GM23248 (cell line): ENCODE data around the gene EN1. TPM values are rescaled to one million over a fixed set of nuclear protein-coding genes. Genes with fewer than 3 reads are reported as not detected.

Source experiments
- DNase-seq: peaks from one replicate; pipeline ENCODE4 v3.0.0-alpha.2; 2015
- H2AFZ ChIP-seq: fragments of 200-600 bp; sonication (generic); 2 replicates; pipeline ENCODE4 v1.6.1; 2016; ENCODE audit warnings: antibody characterized with exemption
- H3F3A ChIP-seq: fragments of 200-600 bp; sonication (generic); 2 replicates; pipeline ENCODE4 v1.6.1; 2016; ENCODE audit warnings: mild to moderate bottlenecking, antibody characterized with exemption, mixed run types; ENCODE audit not compliant: insufficient read depth
- H3K27ac ChIP-seq: fragments of 200-600 bp; sonication (generic); 2 replicates; pipeline ENCODE4 v1.5.1; 2016; ENCODE audit warnings: mild to moderate bottlenecking
- H3K27me3 ChIP-seq: fragments of 200-600 bp; sonication (generic); replicated peaks from 2 replicates; pipeline ENCODE4 v1.6.1; 2016; ENCODE audit warnings: mild to moderate bottlenecking; ENCODE audit not compliant: insufficient read depth
- H3K36me3 ChIP-seq: fragments of 200-600 bp; sonication (generic); 2 replicates; pipeline ENCODE4 v1.6.1; 2016; ENCODE audit warnings: low read depth, mild to moderate bottlenecking
- H3K4me1 ChIP-seq: fragments of 200-600 bp; sonication (generic); 2 replicates; pipeline ENCODE4 v1.6.1; 2016; ENCODE audit warnings: mild to moderate bottlenecking; ENCODE audit not compliant: insufficient read depth
- H3K4me2 ChIP-seq: fragments of 200-600 bp; sonication (generic); one replicate; pipeline ENCODE4 v1.6.1; 2016; ENCODE audit warnings: mild to moderate bottlenecking; ENCODE audit not compliant: unreplicated experiment
- H3K4me3 ChIP-seq: fragments of 200-600 bp; sonication (generic); 2 replicates; pipeline ENCODE4 v1.5.1; 2016; ENCODE audit warnings: mild to moderate bottlenecking
- H3K79me2 ChIP-seq: fragments of 200-600 bp; sonication (generic); 2 replicates; pipeline ENCODE4 v1.6.1; 2016; ENCODE audit warnings: mild to moderate bottlenecking; ENCODE audit not compliant: insufficient read depth
- H3K9ac ChIP-seq: fragments of 200-600 bp; sonication (generic); 2 replicates; pipeline ENCODE4 v1.6.1; 2016; ENCODE audit warnings: mild to moderate bottlenecking
- H3K9me2 ChIP-seq: fragments of 200-600 bp; sonication (generic); 2 replicates; pipeline ENCODE4 v1.6.1; 2016; ENCODE audit warnings: mixed run types, mild to moderate bottlenecking, moderate library complexity; ENCODE audit not compliant: insufficient read depth
- H3K9me3 ChIP-seq: fragments of 200-600 bp; sonication (generic); one replicate; pipeline ENCODE4 v1.6.1; 2017; ENCODE audit warnings: low read depth
- H4K20me1 ChIP-seq: fragments of 200-600 bp; sonication (generic); 2 replicates; pipeline ENCODE4 v1.6.0; 2016; ENCODE audit not compliant: insufficient read depth
- EZH2 ChIP-seq: fragments of 200-600 bp; sonication (generic); IDR thresholded peaks from 2 replicates; pipeline ENCODE4 v1.6.1; 2018; ENCODE audit warnings: antibody characterized with exemption, mild to moderate bottlenecking; ENCODE audit not compliant: insufficient read depth, poor library complexity, severe bottlenecking
- EZH2phosphoT487 ChIP-seq: fragments of 200-600 bp; sonication (generic); IDR thresholded peaks from 2 replicates; pipeline ENCODE4 v1.6.1; 2018; ENCODE audit warnings: antibody characterized with exemption, moderate library complexity, mild to moderate bottlenecking, low read depth; ENCODE audit not compliant: insufficient read depth
- WGBS, 2 experiments: methylation state at CpG; one replicate each; pipeline ENCODE4 v1.1.6; 2015 to 2017; ENCODE audit warnings: low lambda C conversion rate in 2 of 2, low coverage in 1 of 2; ENCODE audit errors: missing lambda C conversion rate in 2 of 2; 5-methylcytosine and 5-hydroxymethylcytosine counted together
- in situ Hi-C: fragments of 300-500 bp; cut with MboI; formaldehyde crosslinking; loops from 2 replicates; pipeline ENCODE4 v1.15.0; 2020
- polyA plus RNA-seq: library from polyadenylated mRNA; unstranded; fragments of >200 nt; fragmentation: Nextera tagmentation; extraction: Ambion mirVana; gene quantifications from 2 replicates; pipeline ENCODE4 v1.2.1, GENCODE V29; 2016
- total RNA-seq: library from RNA; depleted of rRNA; stranded (reverse); fragments of >200 nt; shearing (Covaris generic); gene quantifications from 2 replicates; pipeline ENCODE4 v1.2.3, GENCODE V29; 2014

EN1 gene
- total and polyA plus RNA-seq, 2 experiments from 2014 or later: 4.1 to 9.1 TPM

GRCh38 chr2:118816669-118817068, 30.8 kb downstream of the EN1 start:
- Histone ChIP-seq H3K4me1 (no peaks in the 10 kb centered on the region), H3K27me3 (no peaks in the 10 kb centered on the region), H3K79me2 (no peaks in the 10 kb centered on the region), H3F3A (no peaks in the 10 kb centered on the region), H4K20me1 (no peaks in the 10 kb centered on the region), H2AFZ (no peak overlapping the region), H3K9ac (no peak overlapping the region), H3K27ac (no peak overlapping the region), H3K9me3 (no peaks in the 10 kb centered on the region), H3K4me3 (no peak overlapping the region), H3K4me2 (no peak overlapping the region), H3K9me2 (no peaks in the 10 kb centered on the region), H3K36me3 (no peaks in the 10 kb centered on the region)
- in situ Hi-C loops: no loop called here
- no peak for TF ChIP-seq EZH2
- WGBS, 2 experiments: 77 to 81% methylated on average over 4 of the region's 4 CpGs
- DNase-seq: no peak

- Histone ChIP-seq H3F3A (no peaks in the 10 kb centered on the region), H3K79me2 (no peaks in the 10 kb centered on the region), H3K4me3 (no peak overlapping the region), H3K27ac (no peak overlapping the region), H3K36me3 (no peaks in the 10 kb centered on the region), H3K27me3 (no peaks in the 10 kb centered on the region), H3K9ac (no peak overlapping the region), H3K4me2 (no peak overlapping the region), H3K9me2 (no peaks in the 10 kb centered on the region), H3K9me3 (no peaks in the 10 kb centered on the region), H2AFZ (no peak overlapping the region), H4K20me1 (no peaks in the 10 kb centered on the region), H3K4me1 (no peaks in the 10 kb centered on the region)
- TF ChIP-seq EZH2phosphoT487 (no peak), EZH2 (no peak)
- no peak for DNase-seq
- WGBS, 2 experiments: 66 to 68% methylated on average over 4 of the region's 4 CpGs
- in situ Hi-C loops: no loop called here
Measured at GRCh38 chr2:118815731-118816130, 31.7 kb downstream of the EN1 start.

- no peaks in the 10 kb centered on the region for H3K9me3 ChIP-seq
- no peak overlapping the region for H3K4me3 ChIP-seq
- no peaks in the 10 kb centered on the region for H3K9me2 ChIP-seq
- no peaks in the 10 kb centered on the region for H3F3A ChIP-seq
- H4K20me1 ChIP-seq: no peaks in the 10 kb centered on the region
- H3K79me2 ChIP-seq: no peaks in the 10 kb centered on the region
- no peak overlapping the region for H2AFZ ChIP-seq
- no peak for DNase-seq
- WGBS, 2 experiments: 90 to 92% methylated on average over 7 of the region's 7 CpGs
- H3K4me1 ChIP-seq: no peaks in the 10 kb centered on the region
- no peak overlapping the region for H3K9ac ChIP-seq
- no peak overlapping the region for H3K27ac ChIP-seq
- H3K27me3 ChIP-seq: no peaks in the 10 kb centered on the region
- in situ Hi-C loops: no loop called here
- TF ChIP-seq EZH2 (no peak), EZH2phosphoT487 (no peak)
- H3K4me2 ChIP-seq: no peak overlapping the region
- no peaks in the 10 kb centered on the region for H3K36me3 ChIP-seq
Measured at GRCh38 chr2:118815314-118815713, 32.1 kb downstream of the EN1 start.

- Histone ChIP-seq H2AFZ (no peak overlapping the region), H3K9me2 (no peaks in the 10 kb centered on the region), H3K4me1 (no peaks in the 10 kb centered on the region), H3K4me2 (no peak overlapping the region), H3K27ac (no peak overlapping the region), H3K36me3 (no peaks in the 10 kb centered on the region), H3K9ac (no peak overlapping the region), H3K27me3 (no peaks in the 10 kb centered on the region), H3F3A (no peaks in the 10 kb centered on the region), H3K9me3 (no peaks in the 10 kb centered on the region), H3K4me3 (no peak overlapping the region), H4K20me1 (no peaks in the 10 kb centered on the region), H3K79me2 (no peaks in the 10 kb centered on the region)
- WGBS, 2 experiments: 95 to 97% methylated on average over 3 of the region's 3 CpGs
- in situ Hi-C loops: no loop called here
- TF ChIP-seq EZH2 (no peak), EZH2phosphoT487 (no peak)
- DNase-seq: no peak
Measured at GRCh38 chr2:118814368-118814767, 33.1 kb downstream of the EN1 start.

- TF ChIP-seq EZH2 (no peak), EZH2phosphoT487 (no peak)
- no peak overlapping the region for H3K27ac ChIP-seq
- H3F3A ChIP-seq: no peaks in the 10 kb centered on the region
- H3K4me3 ChIP-seq: no peak overlapping the region
- 0 out of 2 replicates have a peak, but pooled peaks cover under 1% of the 10 kb centered on the region for H3K4me1 ChIP-seq
- H3K9me3 ChIP-seq: no peaks in the 10 kb centered on the region
- WGBS, 2 experiments: 85 to 89% methylated on average over 13 of the region's 13 CpGs
- no peaks in the 10 kb centered on the region for H4K20me1 ChIP-seq
- no peak overlapping the region for H3K4me2 ChIP-seq
- in situ Hi-C loops: no loop called here
- H3K79me2 ChIP-seq: no peaks in the 10 kb centered on the region
- no peaks in the 10 kb centered on the region for H3K9me2 ChIP-seq
- H3K27me3 ChIP-seq: no peaks in the 10 kb centered on the region
- H2AFZ ChIP-seq: no peak overlapping the region
- H3K36me3 ChIP-seq: no peaks in the 10 kb centered on the region
- no peak for DNase-seq
- H3K9ac ChIP-seq: no peak overlapping the region
Measured at GRCh38 chr2:118813601-118814339, 33.7 kb downstream of the EN1 start.
